Activated T-helper 1 cell treated with anti-CD3 and anti-CD28 coated beads, Interleukin-12 subunit alpha, Interleukin-12 subunit beta, Interleukin-2, Interleukin-4 antibody, amounts not matched to agents 30 ng/mL and 10 ng/mL and 1 ng/mL, durations not matched to agents 14 hours and 24 hours and 36 hours (primary cell): ENCODE results near the gene HSD17B2. TPM values are rescaled to one million over a fixed set of nuclear protein-coding genes. Genes with fewer than 3 reads are reported as not detected.
A peak's percentile ranks its signal among the peaks of the same experiment; 100 is the strongest.
"Not testable (repeated sequence)": the region's sequence is repeated elsewhere in the genome, so short reads cannot be mapped to it uniquely, and the experiment has no call there.

Experiments used
- DNase-seq: peaks from one replicate; pipeline ENCODE4 v3.0.0; 2021; ENCODE audit warnings: low spot score
- H3K27ac Mint-ChIP-seq: one replicate; pipeline ENCODE4 v1.8.0; 2021; ENCODE audit warnings: mild to moderate bottlenecking, mixed read lengths
- H3K27me3 Mint-ChIP-seq: one replicate; pipeline ENCODE4 v1.8.0; 2022; ENCODE audit warnings: mild to moderate bottlenecking, moderate library complexity, mixed read lengths; ENCODE audit not compliant: insufficient read depth
- H3K36me3 Mint-ChIP-seq: one replicate; pipeline ENCODE4 v1.8.0; 2021; ENCODE audit warnings: low read depth, mixed read lengths
- H3K4me1 Mint-ChIP-seq: one replicate; pipeline ENCODE4 v1.8.0; 2021; ENCODE audit warnings: low read depth, mixed read lengths
- H3K4me3 Mint-ChIP-seq: one replicate; pipeline ENCODE4 v1.8.0; 2021; ENCODE audit warnings: mild to moderate bottlenecking, moderate library complexity, mixed read lengths
- H3K9me3 Mint-ChIP-seq: one replicate; pipeline ENCODE4 v1.8.0; 2021; ENCODE audit warnings: mixed read lengths
- intact Hi-C: fragments of 100-400 bp; cut with micrococcal nuclease; formaldehyde crosslinking; loops from one replicate; pipeline ENCODE4 v1.15.1; 2024
- total RNA-seq: library from RNA; stranded (reverse); gene quantifications from 2 replicates; pipeline ENCODE4 v1.2.3, GENCODE V29; 2022

HSD17B2 gene
- total RNA-seq, 1 donor from 2014 or later: not detected

DNA sequence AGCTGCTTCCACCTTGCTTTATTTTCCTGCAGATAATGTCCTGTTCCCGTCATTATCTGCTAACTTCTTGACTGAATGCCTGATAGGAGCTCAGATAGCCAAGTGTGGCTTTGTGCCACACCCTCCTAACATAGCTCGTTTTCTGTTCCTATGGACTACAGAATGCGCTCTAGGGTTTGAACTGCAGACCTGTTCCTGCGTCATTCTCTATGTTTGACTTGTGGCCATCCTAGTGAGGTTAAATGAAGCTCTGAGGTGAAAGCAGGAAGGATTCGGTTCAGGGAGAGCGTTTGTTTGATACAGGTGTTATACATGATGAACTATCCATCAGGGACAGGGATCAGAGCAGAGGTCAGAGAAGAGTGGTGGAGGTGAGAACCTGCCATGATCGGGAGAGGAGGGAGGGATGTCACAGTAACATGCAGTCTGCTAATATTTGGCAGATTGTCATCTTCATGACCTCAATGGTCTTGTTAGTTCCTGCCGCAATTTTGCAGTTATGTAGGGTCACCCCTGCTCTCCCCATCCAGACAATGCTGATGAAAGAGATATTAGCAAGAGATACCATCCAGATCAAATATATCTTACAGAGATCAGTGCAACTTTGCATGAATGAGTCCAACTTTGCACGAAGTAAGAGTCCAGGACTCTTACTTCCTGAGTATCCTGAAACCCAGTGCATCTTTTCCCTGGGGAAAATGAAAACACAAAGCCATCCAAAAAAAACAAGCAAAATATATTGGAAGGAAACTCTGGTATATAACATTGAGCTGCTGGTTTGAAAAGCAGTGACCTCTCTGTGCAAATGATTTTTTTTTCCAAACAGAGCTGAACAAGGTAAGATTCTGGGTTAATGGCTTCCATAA, 102.1 kb downstream of the HSD17B2 start:
- no peak overlapping the region for H3K27ac Mint-ChIP-seq
- no peak overlapping the region for H3K4me3 Mint-ChIP-seq
- no peak for DNase-seq
- peaks cover 6% of the 10 kb centered on the region for H3K27me3 Mint-ChIP-seq
- H3K36me3 Mint-ChIP-seq: peaks cover 12% of the 10 kb centered on the region
- intact Hi-C loops: no loop called here
- no peaks in the 10 kb centered on the region for H3K9me3 Mint-ChIP-seq
- peaks cover 24% of the 10 kb centered on the region for H3K4me1 Mint-ChIP-seq

DNA sequence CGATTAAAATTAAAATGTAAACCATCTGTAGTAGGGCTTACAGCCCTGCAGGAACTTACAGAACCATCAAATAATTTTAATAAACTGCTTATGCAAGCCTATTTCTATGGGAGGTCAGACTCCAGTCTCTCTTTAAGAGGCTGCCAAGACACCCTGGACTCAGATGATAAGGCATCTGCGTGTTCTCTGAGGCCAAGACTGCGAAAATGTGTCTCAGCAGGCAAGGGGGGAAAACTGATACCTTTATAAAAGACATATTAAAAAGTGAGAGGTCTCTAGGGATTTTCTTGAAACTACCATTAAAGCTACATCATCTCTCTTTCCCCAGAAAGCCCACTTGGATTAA, 102.7 kb downstream of the HSD17B2 start:
- no peak for DNase-seq
- Mint-ChIP-seq H3K9me3 (no peaks in the 10 kb centered on the region), H3K36me3 (peaks cover 12% of the 10 kb centered on the region), H3K27me3 (peaks cover 6% of the 10 kb centered on the region), H3K27ac (no peak overlapping the region), H3K4me3 (no peak overlapping the region), H3K4me1 (peaks cover 24% of the 10 kb centered on the region)
- intact Hi-C loops: no loop called here

DNA sequence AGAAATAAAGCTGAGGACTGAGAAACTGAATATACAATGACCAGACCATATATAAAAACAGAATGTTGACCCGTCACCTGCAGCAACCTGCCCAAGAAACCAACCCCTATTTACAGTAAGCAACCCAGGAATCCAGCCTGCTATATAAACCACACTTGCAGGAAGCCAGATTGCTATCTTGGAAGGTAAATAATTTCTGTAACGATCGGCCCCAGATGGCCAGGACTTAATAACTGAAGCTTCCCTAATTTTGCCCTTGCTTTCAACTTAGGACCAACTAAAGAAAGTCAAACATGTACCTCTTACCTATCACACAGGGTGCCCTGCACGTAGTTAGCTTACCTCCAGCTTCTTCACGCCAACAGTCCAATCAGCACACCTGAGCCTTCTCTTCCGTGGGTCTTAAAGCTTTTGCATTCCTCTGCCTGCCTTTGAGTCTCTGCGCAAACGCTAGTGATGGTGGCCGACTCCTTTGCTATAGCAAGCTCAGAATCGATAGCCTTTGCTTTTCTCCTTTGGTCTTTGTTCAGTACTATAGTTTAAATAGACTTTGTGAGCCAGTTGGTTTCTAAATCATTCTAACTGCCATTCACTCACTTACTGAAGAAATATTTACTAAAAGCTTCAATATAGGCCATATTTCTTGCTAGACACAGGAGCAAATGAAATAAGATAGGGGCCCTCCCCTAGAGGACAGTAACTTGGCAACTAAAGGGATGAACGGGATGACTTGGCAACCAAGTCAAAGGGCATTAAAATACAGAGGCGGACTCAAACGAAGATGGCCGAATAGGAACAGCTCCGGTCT, 103.6 kb downstream of the HSD17B2 start:
- Mint-ChIP-seq H3K27ac (no peak overlapping the region), H3K36me3 (peaks cover 14% of the 10 kb centered on the region), H3K9me3 (no peaks in the 10 kb centered on the region), H3K4me1 (peaks cover 17% of the 10 kb centered on the region), H3K27me3 (peaks cover 2% of the 10 kb centered on the region), H3K4me3 (peak overlapping the region; percentile 51)
- DNase-seq: no peak
- intact Hi-C loops: no loop called here

DNA sequence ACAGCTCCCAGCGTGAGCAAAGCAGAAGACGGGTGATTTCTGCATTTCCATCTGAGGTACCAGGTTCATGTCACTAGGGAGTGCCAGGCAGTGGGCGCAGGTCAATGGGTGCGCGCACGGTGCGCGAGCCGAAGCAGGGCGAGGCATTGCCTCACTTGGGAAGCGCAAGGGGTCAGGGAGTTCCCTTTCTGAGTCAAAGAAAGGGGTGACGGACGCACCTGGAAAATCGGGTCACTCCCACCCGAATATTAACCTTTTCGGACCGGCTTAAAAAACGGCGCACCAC, 104.2 kb downstream of the HSD17B2 start:
- intact Hi-C loops, H3K27me3 Mint-ChIP-seq, H3K9me3 Mint-ChIP-seq, H3K27ac Mint-ChIP-seq, DNase-seq: not testable (repeated sequence)
- peaks cover 14% of the 10 kb centered on the region for H3K36me3 Mint-ChIP-seq
- H3K4me1 Mint-ChIP-seq: peaks cover 11% of the 10 kb centered on the region
- peak overlapping the region; percentile 51 for H3K4me3 Mint-ChIP-seq

DNA sequence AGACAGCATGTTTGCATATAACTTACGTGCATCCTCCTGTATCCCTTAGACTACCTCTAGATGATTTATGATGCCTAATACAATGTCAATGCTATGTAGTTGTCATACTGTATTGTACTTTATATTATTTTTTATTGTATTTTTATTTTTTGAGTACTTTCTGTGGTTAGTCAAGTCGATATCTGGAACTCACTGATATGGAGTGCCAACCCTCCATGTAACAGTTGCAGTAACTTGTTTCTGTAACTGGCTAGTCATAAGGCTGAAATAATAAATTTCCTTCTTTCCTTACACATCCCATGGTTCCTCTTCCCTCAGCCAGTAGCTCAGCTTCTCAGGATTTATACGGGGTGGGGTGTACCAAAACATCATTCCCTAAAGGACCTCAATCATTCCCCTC, 111.5 kb downstream of the HSD17B2 start:
- Mint-ChIP-seq H3K4me1 (no peaks in the 10 kb centered on the region), H3K9me3 (no peaks in the 10 kb centered on the region), H3K27ac (no peak overlapping the region), H3K36me3 (peaks cover 27% of the 10 kb centered on the region), H3K27me3 (no peaks in the 10 kb centered on the region), H3K4me3 (no peak overlapping the region)
- intact Hi-C loops: no loop called here
- no peak for DNase-seq

DNA sequence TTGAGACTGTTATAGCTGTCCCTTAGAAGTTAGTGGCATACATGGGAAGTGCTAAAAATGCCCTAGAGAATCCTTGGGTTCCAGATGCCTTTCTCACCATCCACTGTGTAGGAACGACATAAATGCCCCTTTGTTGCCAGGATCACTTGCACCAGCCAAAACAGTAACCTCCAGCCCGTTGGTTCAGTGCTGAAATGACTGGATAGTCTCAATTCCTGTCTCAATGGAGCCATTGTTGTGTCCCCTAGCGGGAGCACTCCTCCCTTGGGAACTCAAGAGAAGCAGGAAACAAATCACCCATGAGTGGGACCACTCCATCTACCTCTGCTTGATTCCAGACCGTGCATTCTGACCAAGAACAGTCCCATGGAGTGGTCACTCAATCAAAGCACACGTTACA, 111.9 kb downstream of the HSD17B2 start:
- Mint-ChIP-seq H3K27ac (no peak overlapping the region), H3K36me3 (peaks cover 27% of the 10 kb centered on the region), H3K27me3 (no peaks in the 10 kb centered on the region), H3K4me1 (no peaks in the 10 kb centered on the region), H3K9me3 (no peaks in the 10 kb centered on the region), H3K4me3 (no peak overlapping the region)
- intact Hi-C loops: no loop called here
- no peak for DNase-seq

DNA sequence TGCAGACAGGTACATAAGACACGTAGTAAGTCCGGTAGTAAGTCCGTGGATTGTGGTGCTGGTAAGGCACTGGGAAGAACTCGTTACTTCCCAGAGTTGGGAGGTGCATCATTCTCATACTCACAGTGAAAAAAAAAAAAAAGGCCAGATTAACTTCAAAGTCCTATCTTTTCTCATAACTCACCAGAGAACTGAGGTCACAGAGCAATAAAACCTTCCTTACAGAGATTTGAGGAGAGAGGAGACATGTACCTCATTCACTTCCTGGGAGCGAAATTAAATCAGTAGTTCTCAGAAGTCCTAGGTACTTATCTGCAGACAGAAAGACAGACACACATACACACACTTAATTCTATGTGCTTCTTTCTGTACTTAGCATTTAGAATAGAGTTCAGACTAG, 112.5 kb downstream of the HSD17B2 start:
- Mint-ChIP-seq H3K9me3 (no peaks in the 10 kb centered on the region), H3K27ac (no peak overlapping the region), H3K4me1 (no peaks in the 10 kb centered on the region), H3K36me3 (peaks cover 29% of the 10 kb centered on the region), H3K27me3 (no peaks in the 10 kb centered on the region), H3K4me3 (no peak overlapping the region)
- intact Hi-C loops: no loop called here
- no peak for DNase-seq

Other genes starting within 250 kb of the HSD17B2 start
- gene SDR42E1, start 23.8 kb upstream of the HSD17B2 start, total RNA-seq: 5.7 and 5.9 TPM in 2 replicates
- gene MPHOSPH6, start 135.0 kb downstream of the HSD17B2 start, total RNA-seq: 49.6 and 49.8 TPM in 2 replicates